ENCODE measurements around the gene FGF12. TPM values are rescaled to one million over a fixed set of nuclear protein-coding genes. Genes with fewer than 3 reads are reported as not detected.
"Not testable (repeated sequence)": the region's sequence is repeated elsewhere in the genome, so short reads cannot be mapped to it uniquely, and the experiment has no call there.

FGF12 gene
- total RNA-seq, 6 experiments from 2014 or later, result 0.29 to 6.5 (median 0.76) TPM

DNA sequence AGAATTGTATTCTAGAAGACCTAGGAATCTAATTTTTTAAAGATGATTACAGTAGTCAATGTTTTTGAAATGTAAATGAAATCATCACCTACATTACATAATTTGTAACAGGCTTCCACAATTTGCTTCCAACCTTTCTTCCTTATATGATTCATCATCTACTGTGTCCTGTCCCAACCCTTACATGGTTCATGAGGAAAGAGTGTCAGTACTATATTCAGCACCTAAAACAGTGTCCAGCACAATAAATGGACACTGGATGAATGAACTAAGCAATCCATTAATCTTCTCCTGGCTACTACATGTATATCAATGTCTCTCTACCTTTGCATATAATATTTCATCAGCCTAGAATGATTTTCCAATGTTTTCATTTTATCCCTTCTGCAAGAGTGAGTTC is 12.2 kb downstream of the FGF12 start:
- ATAC-seq, result no peak
- no peaks in the 10 kb centered on the region for H3K27me3 ChIP-seq
- intact Hi-C loops (cut with DNase I), result no loop called here
- no peak for DNase-seq
- H3K9me3 ChIP-seq, result no peaks in the 10 kb centered on the region
- no peak for TF ChIP-seq POLR2A (IDR thresholded peaks at IDR 0.05)
- H3K27ac ChIP-seq, result no peak overlapping the region
- H3K4me1 ChIP-seq, result no peaks in the 10 kb centered on the region
- H3K36me3 ChIP-seq, result no peaks in the 10 kb centered on the region
- H3K4me3 ChIP-seq, result no peak overlapping the region

DNA sequence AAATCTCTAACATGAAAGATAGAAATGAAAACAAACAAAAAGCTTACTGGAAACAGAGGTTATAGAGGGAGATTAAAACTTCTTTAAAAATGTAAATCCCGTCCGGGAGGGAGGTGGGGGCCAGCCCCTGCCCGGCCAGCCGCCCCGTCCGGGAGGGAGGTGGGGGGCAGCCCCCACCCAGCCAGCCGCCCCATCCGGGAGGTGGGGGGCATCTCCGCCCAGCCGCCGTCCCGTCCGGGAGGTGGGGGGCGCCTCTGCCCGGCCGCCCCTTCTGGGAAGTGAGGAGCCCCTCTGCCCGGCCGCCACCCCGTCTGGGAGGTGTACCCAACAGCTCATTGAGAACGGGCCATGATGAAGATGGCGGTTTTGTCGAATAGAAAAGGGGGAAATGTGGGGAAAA is 16.2 kb downstream of the FGF12 start:
- H3K4me1 ChIP-seq; H3K9me3 ChIP-seq; intact Hi-C loops (cut with DNase I); H3K27me3 ChIP-seq; H3K36me3 ChIP-seq; ATAC-seq; H3K27ac ChIP-seq; H3K4me3 ChIP-seq; DNase-seq: not testable (repeated sequence)
- 91% methylated on average over 14 of the region's 22 CpGs for WGBS (ENCODE audit: insufficient coverage, low coverage, low lambda C conversion rate, missing lambda C conversion rate)

DNA sequence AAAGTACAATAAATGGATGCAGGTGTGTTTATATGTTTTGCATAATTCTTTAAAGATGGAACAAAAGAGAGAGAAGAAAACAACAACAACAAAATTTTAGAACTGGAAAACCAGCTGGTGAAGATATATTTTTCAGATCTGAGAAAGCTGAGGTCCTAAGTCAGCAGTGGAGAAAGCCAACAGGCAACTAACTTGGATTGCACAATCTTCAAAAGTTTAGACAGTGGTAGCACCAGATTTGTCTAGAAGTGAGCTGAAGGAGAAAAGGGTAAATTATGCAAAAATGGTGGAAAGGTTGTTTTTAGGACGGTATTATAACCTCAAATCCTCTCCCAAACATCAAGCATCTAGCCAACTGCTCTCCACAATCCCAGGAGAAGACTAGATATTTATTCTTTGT is 17.0 kb downstream of the FGF12 start:
- DNase-seq, result no peak
- WGBS (ENCODE audit: insufficient coverage, low coverage, low lambda C conversion rate, missing lambda C conversion rate), result 29% methylated on average over 1 of the region's 1 CpG
- Histone ChIP-seq H3K4me1 (no peaks in the 10 kb centered on the region), H3K36me3 (no peaks in the 10 kb centered on the region), H3K9me3 (no peaks in the 10 kb centered on the region), H3K27ac (no peak overlapping the region), H3K4me3 (no peak overlapping the region), H3K27me3 (no peaks in the 10 kb centered on the region)
- intact Hi-C loops (cut with DNase I), result no loop called here
- no peak for ATAC-seq
- no peak for TF ChIP-seq POLR2A (IDR thresholded peaks at IDR 0.05)
- TF ChIP-seq, protein P1, sequence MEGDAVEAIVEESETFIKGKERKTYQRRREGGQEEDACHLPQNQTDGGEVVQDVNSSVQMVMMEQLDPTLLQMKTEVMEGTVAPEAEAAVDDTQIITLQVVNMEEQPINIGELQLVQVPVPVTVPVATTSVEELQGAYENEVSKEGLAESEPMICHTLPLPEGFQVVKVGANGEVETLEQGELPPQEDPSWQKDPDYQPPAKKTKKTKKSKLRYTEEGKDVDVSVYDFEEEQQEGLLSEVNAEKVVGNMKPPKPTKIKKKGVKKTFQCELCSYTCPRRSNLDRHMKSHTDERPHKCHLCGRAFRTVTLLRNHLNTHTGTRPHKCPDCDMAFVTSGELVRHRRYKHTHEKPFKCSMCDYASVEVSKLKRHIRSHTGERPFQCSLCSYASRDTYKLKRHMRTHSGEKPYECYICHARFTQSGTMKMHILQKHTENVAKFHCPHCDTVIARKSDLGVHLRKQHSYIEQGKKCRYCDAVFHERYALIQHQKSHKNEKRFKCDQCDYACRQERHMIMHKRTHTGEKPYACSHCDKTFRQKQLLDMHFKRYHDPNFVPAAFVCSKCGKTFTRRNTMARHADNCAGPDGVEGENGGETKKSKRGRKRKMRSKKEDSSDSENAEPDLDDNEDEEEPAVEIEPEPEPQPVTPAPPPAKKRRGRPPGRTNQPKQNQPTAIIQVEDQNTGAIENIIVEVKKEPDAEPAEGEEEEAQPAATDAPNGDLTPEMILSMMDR (IDR thresholded peaks at IDR 0.05), result no peak

DNA sequence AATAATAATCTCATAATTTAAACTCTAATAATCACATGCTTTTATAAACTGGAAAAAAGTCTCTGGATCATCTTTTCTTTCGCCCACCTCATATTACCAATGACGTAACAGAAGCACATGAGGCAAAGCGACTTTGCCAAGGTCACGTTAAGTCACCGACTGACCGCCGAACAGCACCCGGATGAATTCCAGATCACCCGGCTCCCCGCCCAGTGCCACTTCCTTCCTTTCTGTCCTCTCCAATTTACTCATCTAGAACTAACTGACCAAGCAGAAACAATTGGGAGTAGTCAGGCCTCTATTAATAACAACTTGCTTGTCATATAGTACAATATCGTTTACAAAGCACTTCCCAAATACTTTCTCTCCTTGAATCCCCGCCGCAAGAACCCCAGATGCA is 21.1 kb downstream of the FGF12 start:
- no peaks in the 10 kb centered on the region for H3K36me3 ChIP-seq
- DNase-seq (no peak), ATAC-seq (peak in 3 of 4 donors; percentile 18 to 36 (median 19))
- WGBS (ENCODE audit: insufficient coverage, low coverage, low lambda C conversion rate, missing lambda C conversion rate), result 80% methylated on average over 13 of the region's 13 CpGs
- no peak overlapping the region for H3K4me3 ChIP-seq
- no peaks in the 10 kb centered on the region for H3K27me3 ChIP-seq
- no peaks in the 10 kb centered on the region for H3K9me3 ChIP-seq
- TF ChIP-seq, protein P1 (IDR thresholded peaks at IDR 0.05), result no peak
- no peak for TF ChIP-seq POLR2A (IDR thresholded peaks at IDR 0.05)
- no peak overlapping the region for H3K27ac ChIP-seq
- intact Hi-C loops (cut with DNase I), result no loop called here
- no peaks in the 10 kb centered on the region for H3K4me1 ChIP-seq

DNA sequence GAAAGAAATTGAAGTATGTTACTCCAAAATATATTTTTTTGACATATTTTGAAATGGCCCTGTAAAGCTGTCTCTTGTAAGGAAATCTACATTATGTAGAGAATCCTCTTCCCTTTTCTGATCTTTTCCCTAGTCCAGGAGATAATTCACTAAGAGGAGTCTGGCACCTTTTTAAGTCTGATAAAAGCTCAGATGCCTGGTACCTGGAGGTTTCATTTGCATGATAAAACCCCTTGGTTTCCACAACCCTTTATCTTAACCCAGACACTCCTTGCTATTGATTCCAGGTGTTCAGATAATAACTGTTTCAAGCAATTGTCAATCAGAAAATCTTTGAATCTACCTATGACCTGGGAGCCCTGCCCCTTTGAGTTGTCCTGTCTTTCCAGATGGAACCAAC is 26.5 kb downstream of the FGF12 start:
- Histone ChIP-seq H3K27ac (no peak overlapping the region), H3K9me3 (no peaks in the 10 kb centered on the region), H3K36me3 (no peaks in the 10 kb centered on the region), H3K27me3 (no peaks in the 10 kb centered on the region), H3K4me3 (no peak overlapping the region), H3K4me1 (no peaks in the 10 kb centered on the region)
- ATAC-seq, result no peak
- TF ChIP-seq POLR2A (IDR thresholded peaks at IDR 0.05), result no peak
- TF ChIP-seq, protein P1 (IDR thresholded peaks at IDR 0.05), result no peak
- intact Hi-C loops (cut with DNase I), result no loop called here
- no peak for DNase-seq

DNA sequence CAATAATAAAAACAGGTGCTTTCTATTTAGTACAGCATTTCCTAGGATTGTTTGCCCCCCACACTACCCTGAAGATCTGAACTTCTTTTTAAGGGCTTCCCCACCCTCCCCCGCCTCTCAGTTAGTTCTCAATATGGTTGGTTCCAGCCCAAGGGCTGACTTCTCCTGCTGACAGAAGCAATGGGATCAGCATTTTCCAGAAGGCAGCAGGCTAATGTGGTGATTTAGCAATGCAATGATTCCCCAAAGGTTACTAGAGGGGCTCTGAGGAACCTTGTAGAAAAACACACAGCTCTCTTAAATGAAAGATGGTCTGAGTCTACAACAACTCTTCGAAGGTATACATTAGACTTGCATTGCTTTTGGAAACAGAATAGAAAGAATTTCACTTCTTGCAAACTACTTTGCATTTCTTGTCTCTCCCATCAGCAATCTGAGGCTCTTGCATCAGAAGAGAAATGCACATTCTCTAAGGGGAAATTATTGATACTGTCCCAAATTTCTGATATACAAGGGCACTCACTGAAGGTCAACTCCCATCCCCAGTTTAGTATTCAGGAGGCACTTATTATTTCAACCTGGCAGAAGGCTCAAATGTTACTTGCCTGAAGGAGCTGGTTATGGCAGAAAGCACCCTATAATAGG is 30.3 kb downstream of the FGF12 start:
- intact Hi-C loops (cut with DNase I), result no loop called here
- H3K4me3 ChIP-seq, result no peak overlapping the region
- DNase-seq (no peak), ATAC-seq (no peak)
- no peaks in the 10 kb centered on the region for H3K9me3 ChIP-seq
- 50% methylated on average over 1 of the region's 2 CpGs for WGBS (ENCODE audit: insufficient coverage, low coverage, low lambda C conversion rate, missing lambda C conversion rate)
- TF ChIP-seq POLR2A (IDR thresholded peaks at IDR 0.05), result no peak
- TF ChIP-seq, protein P1 (IDR thresholded peaks at IDR 0.05), result no peak
- H3K27me3 ChIP-seq, result no peaks in the 10 kb centered on the region
- no peaks in the 10 kb centered on the region for H3K4me1 ChIP-seq
- no peaks in the 10 kb centered on the region for H3K36me3 ChIP-seq
- H3K27ac ChIP-seq, result no peak overlapping the region
